NCI-H2171 treated with DMSO at 0.1 percent for 48 hours (cell line): ENCODE results near the gene MAGEA4.

Experiments used
- DNase-seq: peaks from one replicate; lab custom pipeline; 2025; lab: John Stamatoyannopoulos, UW

The MAGEA4 gene

DNA sequence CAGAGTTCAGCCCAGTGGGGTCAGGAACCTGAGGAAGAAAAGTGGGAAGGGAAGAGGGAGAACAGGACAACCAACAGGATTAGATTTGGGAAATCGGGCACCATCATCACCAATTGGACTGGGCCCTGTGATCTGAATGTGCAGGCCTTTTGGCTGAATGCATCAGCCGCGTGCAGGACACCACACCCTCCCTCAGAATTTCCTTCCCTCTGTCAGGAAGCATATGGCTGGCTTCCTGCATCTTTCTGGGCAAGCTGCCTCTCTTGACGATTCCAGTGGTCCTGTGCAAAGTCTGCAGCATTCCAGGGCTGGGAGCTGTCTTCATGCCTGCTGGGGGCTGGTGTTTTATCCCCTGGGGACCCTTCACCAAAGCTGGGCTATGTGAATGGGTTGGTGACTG is 16.4 kb downstream of the MAGEA4 start:
- DNase-seq, result no peak

DNA sequence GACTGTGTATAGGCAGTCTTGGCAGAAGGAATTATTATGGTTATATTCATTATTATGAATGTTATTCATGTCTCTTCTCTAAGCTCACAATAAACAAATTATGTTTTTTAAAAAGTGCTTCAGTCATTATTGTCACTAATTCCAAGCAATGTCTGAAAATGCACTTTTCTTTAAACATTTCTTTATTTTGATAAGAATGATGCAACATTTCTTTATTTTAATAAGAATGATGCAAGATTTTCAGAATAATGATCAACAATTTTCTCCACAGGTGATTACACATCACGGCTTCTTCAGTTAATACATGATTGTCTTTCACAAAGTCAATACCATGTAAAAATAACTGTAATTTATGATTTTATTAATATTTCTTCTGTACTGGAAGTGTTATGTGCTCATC is 22.7 kb downstream of the MAGEA4 start:
- DNase-seq, result no peak

DNA sequence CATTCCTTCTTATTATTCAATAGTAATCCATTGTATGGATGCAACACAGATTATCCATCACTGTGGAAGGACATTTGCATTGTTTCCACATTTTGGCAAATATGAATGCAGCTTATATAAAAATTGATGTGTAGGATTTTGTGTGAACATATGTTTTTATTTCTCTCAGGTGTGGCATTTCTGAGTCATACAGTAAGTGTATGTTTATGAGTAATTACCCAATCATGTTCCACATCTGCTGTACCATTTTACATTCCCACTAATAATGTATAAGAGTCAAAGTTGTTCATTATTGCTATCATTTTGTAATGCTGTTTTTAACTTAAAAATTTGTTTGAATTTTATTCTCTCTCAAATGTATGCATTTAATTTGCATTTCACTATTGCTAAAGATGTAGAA is 25.5 kb downstream of the MAGEA4 start:
- no peak for DNase-seq

DNA sequence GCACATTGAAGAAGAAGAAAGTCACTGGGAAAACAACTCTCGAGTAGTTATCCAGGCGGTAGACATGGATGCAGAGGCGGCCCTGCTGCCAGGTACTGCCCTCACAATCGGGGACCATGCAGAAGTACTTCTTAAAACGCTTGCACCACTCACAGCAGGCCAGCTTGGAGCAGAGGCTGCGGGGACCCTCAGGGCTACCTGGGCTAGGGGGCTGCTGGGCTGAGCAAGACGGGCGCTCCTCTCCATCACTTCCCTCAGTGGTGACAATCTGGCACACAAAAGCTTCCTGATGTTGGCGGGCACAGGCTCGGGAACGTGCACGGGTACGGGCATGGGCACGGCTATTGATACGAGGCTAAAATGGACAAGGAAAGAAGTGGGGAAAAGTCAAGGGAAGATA is 42.0 kb downstream of the MAGEA4 start:
- no peak for DNase-seq

DNA sequence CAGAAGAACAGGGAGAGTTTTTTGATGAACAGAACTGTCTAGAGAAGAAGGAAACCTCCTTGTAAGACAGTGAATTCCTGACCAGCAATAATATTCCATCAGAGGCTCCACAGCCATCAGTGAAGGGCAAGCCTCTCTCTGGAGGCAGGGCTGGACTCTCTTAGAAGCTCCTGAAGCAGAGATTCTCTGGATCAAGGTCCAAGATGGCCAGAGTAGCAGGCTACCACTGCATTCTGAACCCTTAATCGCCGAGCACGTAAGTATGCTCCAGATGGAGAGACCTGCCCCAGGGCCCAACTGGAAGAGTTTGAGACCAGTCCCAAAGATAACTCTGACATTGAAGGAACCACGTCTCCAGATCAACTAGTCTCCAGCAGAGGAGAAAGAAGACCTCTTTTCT is 45.4 kb downstream of the MAGEA4 start:
- DNase-seq, result no peak

DNA sequence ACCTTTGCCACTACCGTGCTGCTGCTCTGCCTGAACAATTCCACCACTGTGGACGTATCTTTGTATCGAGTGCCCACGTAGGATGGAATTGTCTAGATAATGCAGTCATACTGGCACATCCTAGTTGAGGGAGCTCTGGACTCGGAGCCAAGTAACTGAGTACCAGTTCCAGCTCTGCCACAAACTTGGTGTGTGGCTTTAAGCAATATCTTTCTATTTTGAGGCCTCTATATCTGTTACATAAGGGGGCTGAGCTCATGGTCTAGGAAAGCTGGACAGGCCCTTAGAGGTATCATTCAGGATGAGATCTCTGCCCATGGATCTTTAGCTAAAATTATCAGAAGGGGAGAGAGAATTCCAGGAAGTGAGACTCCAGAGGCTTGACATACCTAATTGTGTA is 49.3 kb downstream of the MAGEA4 start:
- DNase-seq, result no peak

DNA sequence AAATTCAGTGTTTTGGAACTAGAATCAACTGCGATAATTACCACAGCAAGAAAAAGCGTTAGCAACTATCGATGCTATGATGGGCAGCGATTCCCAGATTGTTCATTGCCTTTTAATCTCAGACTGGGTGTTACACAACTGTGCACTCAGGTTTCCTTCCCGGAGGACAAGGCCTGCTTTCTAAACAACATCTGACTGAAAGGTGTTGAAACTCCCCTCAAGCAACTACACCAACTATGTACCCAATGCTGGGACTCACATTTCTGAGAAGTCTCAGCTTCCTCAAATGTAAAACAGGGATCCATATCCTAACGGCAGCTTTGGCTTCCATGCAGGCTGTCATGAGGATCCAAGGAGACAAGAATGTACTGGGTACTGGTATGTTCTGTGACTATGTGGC is 53.5 kb downstream of the MAGEA4 start:
- no peak for DNase-seq

DNA sequence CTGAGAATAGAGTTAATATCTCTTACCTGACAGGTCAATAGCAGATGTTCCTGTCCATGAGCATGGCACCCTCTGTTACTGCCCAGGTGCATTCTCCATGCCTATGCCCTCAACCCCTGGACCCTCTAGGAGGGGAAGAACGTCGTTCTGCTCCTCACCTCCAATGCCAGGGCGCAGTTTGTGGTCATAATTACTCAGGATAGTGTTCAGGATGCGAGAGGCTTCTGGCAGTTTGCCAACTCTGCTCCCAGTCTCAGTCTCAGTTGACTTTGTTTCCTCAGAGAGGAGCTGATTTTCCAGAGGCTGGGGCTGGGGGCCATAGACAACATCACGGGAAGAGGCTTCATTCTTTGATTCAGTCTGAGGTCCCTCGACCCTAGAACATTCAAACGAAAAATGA is 57.3 kb downstream of the MAGEA4 start:
- no peak for DNase-seq

DNA sequence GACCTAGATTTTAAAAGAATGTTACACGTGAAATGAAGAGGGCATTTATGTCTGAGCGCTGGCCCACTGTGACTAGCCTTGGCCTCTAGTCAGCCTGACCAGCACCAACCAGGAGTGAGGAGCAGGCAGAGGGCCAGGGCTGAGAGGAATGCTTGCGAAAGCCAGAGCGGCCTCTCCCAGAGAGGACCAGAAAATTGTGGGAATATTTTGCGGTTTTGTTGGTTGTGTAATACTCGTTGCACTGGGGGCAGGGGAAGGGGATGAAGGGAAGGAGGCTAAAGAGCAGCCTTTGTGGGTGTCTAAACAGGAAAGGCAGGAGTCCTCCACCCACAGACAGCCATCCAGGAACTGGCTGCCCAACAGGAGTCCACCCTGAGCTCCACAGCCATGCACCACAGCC is 58.0 kb downstream of the MAGEA4 start:
- DNase-seq, result no peak

DNA sequence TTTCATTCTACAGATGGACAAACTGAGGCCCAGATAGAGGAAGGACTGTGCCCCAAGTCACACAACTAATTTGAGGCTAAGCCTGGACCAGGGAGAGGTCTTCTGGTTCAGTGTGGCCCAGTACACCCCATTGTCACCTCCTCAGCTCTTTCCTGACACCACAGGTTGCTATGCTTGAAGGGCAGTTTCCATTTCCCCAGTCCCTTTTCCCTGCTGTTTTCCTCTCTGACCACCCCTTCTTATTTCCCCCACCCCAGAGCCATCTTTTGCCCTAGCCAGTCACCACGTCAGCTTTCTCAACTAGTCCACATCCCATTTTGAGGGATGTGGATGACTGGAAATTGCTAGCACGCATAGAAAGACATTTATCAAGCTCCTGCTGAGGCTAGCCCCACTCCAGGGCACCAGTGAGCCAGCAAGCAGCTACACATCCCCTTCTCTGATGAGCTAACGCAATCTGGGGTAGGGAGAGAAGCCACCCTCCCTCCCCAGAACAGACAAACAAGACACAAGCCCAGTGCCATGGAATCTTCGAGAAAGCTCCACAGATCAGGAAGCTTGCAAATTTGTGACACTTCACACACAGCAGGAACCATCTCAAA is 60.5 kb downstream of the MAGEA4 start:
- no peak for DNase-seq

DNA sequence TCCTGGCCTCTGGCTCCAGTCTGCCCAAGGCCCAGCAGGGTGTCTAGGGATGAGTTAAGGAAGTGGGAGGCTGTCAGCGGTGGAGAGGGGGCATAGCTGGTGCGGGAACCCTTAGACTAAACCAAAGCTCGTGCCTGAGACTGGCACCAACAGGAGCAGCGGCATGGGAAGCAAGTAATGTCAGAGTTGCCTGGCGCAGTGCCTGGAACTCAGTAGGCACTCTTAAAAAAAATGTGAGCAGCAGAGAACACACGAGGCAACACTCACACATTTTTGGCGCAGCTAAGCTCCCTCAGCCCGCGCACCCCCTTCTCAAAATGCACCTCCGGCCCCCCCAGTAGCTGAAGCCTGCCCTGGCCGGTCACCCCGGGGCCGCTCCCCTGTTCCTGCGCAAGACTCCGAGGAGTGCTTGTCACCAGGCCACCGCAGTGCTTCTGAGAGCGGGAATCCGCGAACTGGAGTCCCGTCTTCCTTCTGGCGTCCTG is 61.2 kb downstream of the MAGEA4 start:
- no peak for DNase-seq
